HG03460 (cell line): ENCODE data around the gene LIPC.

ENCODE experiments used
- ATAC-seq: cut with Tn5 transposase; IDR thresholded peaks from one replicate; pipeline ENCODE4 v1.9.1; 2021; ENCODE audit not compliant: unreplicated experiment

LIPC gene

GRCh38 chr15:58551084-58551763 lies 119.4 kb downstream of the LIPC start:
- ATAC-seq: no peak

GRCh38 chr15:58551764-58552504 lies 120.1 kb downstream of the LIPC start:
- no peak for ATAC-seq

- no peak for ATAC-seq
These were observed 120.9 kb downstream of the LIPC start for GRCh38 chr15:58552505-58553364.

- no peak for ATAC-seq
These were observed 121.7 kb downstream of the LIPC start for GRCh38 chr15:58553365-58553918.

GRCh38 chr15:58554758-58555157 lies 123.0 kb downstream of the LIPC start:
- ATAC-seq: no peak

GRCh38 chr15:58555162-58556027 lies 123.6 kb downstream of the LIPC start:
- no peak for ATAC-seq

GRCh38 chr15:58556028-58556361 lies 124.2 kb downstream of the LIPC start:
- no peak for ATAC-seq

GRCh38 chr15:58556541-58556940 lies 124.8 kb downstream of the LIPC start:
- ATAC-seq: no peak

GRCh38 chr15:58558777-58559176 lies 127.0 kb downstream of the LIPC start:
- no peak for ATAC-seq

GRCh38 chr15:58559904-58560588 lies 128.3 kb downstream of the LIPC start:
- no peak for ATAC-seq

GRCh38 chr15:58561321-58561720 lies 129.5 kb downstream of the LIPC start:
- ATAC-seq: no peak

GRCh38 chr15:58562135-58562534 lies 130.3 kb downstream of the LIPC start:
- no peak for ATAC-seq

- no peak for ATAC-seq
These were observed 133.2 kb downstream of the LIPC start for GRCh38 chr15:58564981-58565380.

- no peak for ATAC-seq
These were observed 133.8 kb downstream of the LIPC start for GRCh38 chr15:58565619-58566018.

GRCh38 chr15:58566029-58566428 lies 134.2 kb downstream of the LIPC start:
- no peak for ATAC-seq

- ATAC-seq: no peak
These were observed 136.4 kb downstream of the LIPC start for GRCh38 chr15:58568157-58568571.

GRCh38 chr15:58569455-58569854 lies 137.7 kb downstream of the LIPC start:
- no peak for ATAC-seq

- ATAC-seq: no peak
These were observed 139.7 kb downstream of the LIPC start for GRCh38 chr15:58571491-58571890.

- ATAC-seq: no peak
These were observed 140.7 kb downstream of the LIPC start for GRCh38 chr15:58572521-58572920.

GRCh38 chr15:58573270-58573669 lies 141.5 kb downstream of the LIPC start:
- no peak for ATAC-seq
